ENCODE results near the gene CDH15.

CDH15 gene

DNA sequence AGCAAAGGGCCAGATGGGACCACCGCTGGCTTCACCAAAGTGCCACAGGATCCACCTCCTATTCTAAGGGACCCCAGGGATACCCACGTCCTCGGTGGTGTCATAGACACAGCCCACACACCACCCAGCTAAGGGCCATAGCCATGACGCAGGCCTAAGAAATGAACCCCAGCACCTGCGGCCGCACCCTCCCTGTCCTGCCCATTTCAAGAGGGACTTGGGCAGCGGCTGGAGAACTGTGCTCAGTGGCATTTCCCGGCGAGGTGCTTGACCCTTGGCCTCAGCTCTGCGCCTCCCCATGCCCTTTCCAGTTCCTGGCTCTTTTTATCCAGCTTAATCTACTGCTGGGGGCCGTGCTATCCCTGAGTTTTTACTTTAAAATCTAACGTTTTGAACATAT lies 73.2 kb downstream of the CDH15 start:
- no peak for DNase-seq
